Activated CD8-positive, alpha-beta memory T cell treated with anti-CD3 and anti-CD28 coated beads, Interleukin-2, amount 10 ng/mL, durations not matched to agents 7 days and 5 days (primary cell): ENCODE results near the gene C1orf122. TPM values are rescaled to one million over a fixed set of nuclear protein-coding genes. Genes with fewer than 3 reads are reported as not detected.

Experiments used
- ATAC-seq: fragments of 150-1000 bp; cut with Tn5 transposase; one replicate; pipeline ENCODE4 v1.10.0; 2021; ENCODE audit warnings: moderate library complexity
- CTCF ChIA-PET: fragments of 350-600 bp; sonication (Branson Sonifier 250); formaldehyde crosslinking; loops from one replicate; lab custom pipeline; 2021; ENCODE audit warnings: antibody characterized with exemption; lab: Charles Lee
- DNase-seq: peaks from one replicate; pipeline ENCODE4 v3.0.0-alpha.2; 2020
- H3K27ac Mint-ChIP-seq: one replicate; pipeline ENCODE4 v1.8.0; 2021; ENCODE audit warnings: mild to moderate bottlenecking, mixed read lengths
- H3K27me3 Mint-ChIP-seq: one replicate; pipeline ENCODE4 v1.8.0; 2021; ENCODE audit warnings: mixed read lengths
- H3K36me3 Mint-ChIP-seq: one replicate; pipeline ENCODE4 v1.8.0; 2021; ENCODE audit warnings: mild to moderate bottlenecking, mixed read lengths
- H3K4me1 Mint-ChIP-seq: one replicate; pipeline ENCODE4 v1.8.0; 2021; ENCODE audit warnings: mixed read lengths
- H3K4me3 Mint-ChIP-seq: one replicate; pipeline ENCODE4 v1.8.0; 2021; ENCODE audit warnings: mild to moderate bottlenecking, moderate library complexity, mixed read lengths
- H3K9me3 Mint-ChIP-seq: one replicate; pipeline ENCODE4 v1.8.0; 2022; ENCODE audit warnings: low read depth, mixed read lengths
- total RNA-seq, 2 experiments: library from RNA; stranded (reverse); gene quantifications; one replicate each; pipeline ENCODE4 v1.2.3, GENCODE V29; 2021

C1orf122 gene
- total RNA-seq, 2 experiments from 2014 or later = 19.8 to 21.9 TPM

- H3K27me3 Mint-ChIP-seq = peaks cover 26% of the 10 kb centered on the region
- ATAC-seq = no peak
- DNase-seq = no peak
- H3K36me3 Mint-ChIP-seq = no peaks in the 10 kb centered on the region
- no peaks in the 10 kb centered on the region for H3K4me1 Mint-ChIP-seq
- no peaks in the 10 kb centered on the region for H3K9me3 Mint-ChIP-seq
- H3K4me3 Mint-ChIP-seq = no peak overlapping the region
- CTCF ChIA-PET = no interaction called here
- H3K27ac Mint-ChIP-seq = no peak overlapping the region
Measured at GRCh38 chr1:37782491-37782890, 25.1 kb upstream of the C1orf122 start.

GRCh38 chr1:37792943-37793686, 14.5 kb upstream of the C1orf122 start:
- no peak for ATAC-seq
- H3K27ac Mint-ChIP-seq = no peak overlapping the region
- DNase-seq = no peak
- H3K4me1 Mint-ChIP-seq = peaks cover 22% of the 10 kb centered on the region
- CTCF ChIA-PET = interaction anchor here (0.7 kb wide), 1 partner anchor 27 kb away, joined by 3 read pairs; no protein-coding TSS in a partner anchor
- H3K9me3 Mint-ChIP-seq = no peaks in the 10 kb centered on the region
- H3K36me3 Mint-ChIP-seq = no peaks in the 10 kb centered on the region
- peak overlapping the region; percentile 33 for H3K4me3 Mint-ChIP-seq
- peaks cover 43% of the 10 kb centered on the region for H3K27me3 Mint-ChIP-seq

GRCh38 chr1:37793773-37794371, 13.7 kb upstream of the C1orf122 start, which contains the start of gene MANEAL:
Gene MANEAL, plus strand, starts transcription at chr1:37793847. Its CDS starts 336 bp downstream, at chr1:37794183.
- Mint-ChIP-seq H3K27me3 (peaks cover 36% of the 10 kb centered on the region), H3K9me3 (no peaks in the 10 kb centered on the region), H3K36me3 (no peaks in the 10 kb centered on the region), H3K4me3 (peak within 1 kb of the TSS; percentile 55), H3K27ac (no peak within 1 kb of the TSS), H3K4me1 (peaks cover 22% of the 10 kb centered on the region)
- ATAC-seq = peak; percentile 80
- DNase-seq = peak; percentile 46
- CTCF ChIA-PET = interaction anchor here (0.7 kb wide), 1 partner anchor 28 kb away, joined by 3 read pairs; no protein-coding TSS in a partner anchor

GRCh38 chr1:37794372-37795339, 12.9 kb upstream of the C1orf122 start:
- ATAC-seq (no peak), DNase-seq (no peak)
- Mint-ChIP-seq H3K9me3 (no peaks in the 10 kb centered on the region), H3K4me1 (peaks cover 22% of the 10 kb centered on the region), H3K27me3 (peaks cover 35% of the 10 kb centered on the region), H3K36me3 (peaks cover 3% of the 10 kb centered on the region), H3K4me3 (peak overlapping the region; percentile 55), H3K27ac (no peak overlapping the region)
- CTCF ChIA-PET = no interaction called here

GRCh38 chr1:37795340-37796125, 12.1 kb upstream of the C1orf122 start:
- CTCF ChIA-PET = no interaction called here
- H3K9me3 Mint-ChIP-seq = no peaks in the 10 kb centered on the region
- peaks cover 22% of the 10 kb centered on the region for H3K4me1 Mint-ChIP-seq
- H3K36me3 Mint-ChIP-seq = peaks cover 7% of the 10 kb centered on the region
- peak; percentile 57 for DNase-seq
- peaks cover 30% of the 10 kb centered on the region for H3K27me3 Mint-ChIP-seq
- ATAC-seq = no peak
- H3K4me3 Mint-ChIP-seq = peak overlapping the region; percentile 39
- no peak overlapping the region for H3K27ac Mint-ChIP-seq

GRCh38 chr1:37797750-37798345, 9.7 kb upstream of the C1orf122 start:
- CTCF ChIA-PET = no interaction called here

GRCh38 chr1:37802439-37802838, 5.2 kb upstream of the C1orf122 start:
- Mint-ChIP-seq H3K4me3 (no peak overlapping the region), H3K27ac (no peak overlapping the region), H3K4me1 (peaks cover 13% of the 10 kb centered on the region), H3K27me3 (no peaks in the 10 kb centered on the region), H3K9me3 (no peaks in the 10 kb centered on the region), H3K36me3 (peaks cover 53% of the 10 kb centered on the region)
- no peak for ATAC-seq
- CTCF ChIA-PET = no interaction called here
- no peak for DNase-seq

More at GRCh38 chr1:37797750-37798345, 9.7 kb upstream of the C1orf122 start:
- ATAC-seq = no peak
- Mint-ChIP-seq H3K9me3 (no peaks in the 10 kb centered on the region), H3K27ac (no peak overlapping the region), H3K4me1 (peaks cover 22% of the 10 kb centered on the region), H3K36me3 (peaks cover 19% of the 10 kb centered on the region), H3K4me3 (no peak overlapping the region), H3K27me3 (peaks cover 12% of the 10 kb centered on the region)
- no peak for DNase-seq

- DNase-seq = no peak
- no peaks in the 10 kb centered on the region for H3K9me3 Mint-ChIP-seq
- H3K4me1 Mint-ChIP-seq = peaks cover 27% of the 10 kb centered on the region
- CTCF ChIA-PET = interaction anchor here (0.9 to 4.2 kb wide), 2 partner anchors 52 to 117 kb away, joined by 5 to 38 read pairs; partner anchors contain the start of gene MTF1
- no peak for ATAC-seq
- peaks cover 40% of the 10 kb centered on the region for H3K36me3 Mint-ChIP-seq
- H3K4me3 Mint-ChIP-seq = peak overlapping the region; percentile 87
- no peaks in the 10 kb centered on the region for H3K27me3 Mint-ChIP-seq
- peak overlapping the region; percentile 80 for H3K27ac Mint-ChIP-seq
Measured at GRCh38 chr1:37807220-37807554, 403 bp upstream of the C1orf122 start.

- ATAC-seq (peak; percentile 65), DNase-seq (no peak)
- Mint-ChIP-seq H3K4me1 (peaks cover 27% of the 10 kb centered on the region), H3K4me3 (peak overlapping the region; percentile 87), H3K36me3 (peaks cover 30% of the 10 kb centered on the region), H3K27ac (peak overlapping the region; percentile 88), H3K27me3 (no peaks in the 10 kb centered on the region), H3K9me3 (no peaks in the 10 kb centered on the region)
- CTCF ChIA-PET = interaction anchor here (0.9 to 4.2 kb wide), 10 partner anchors 9 to 205 kb away, joined by 3 to 38 read pairs (median 3); partner anchors contain the start of gene MTF1
Measured at GRCh38 chr1:37808369-37809319, 1.1 kb downstream of the C1orf122 start.

GRCh38 chr1:37809942-37810341, 2.4 kb downstream of the C1orf122 start:
- Mint-ChIP-seq H3K27me3 (no peaks in the 10 kb centered on the region), H3K9me3 (no peaks in the 10 kb centered on the region), H3K4me1 (peaks cover 27% of the 10 kb centered on the region), H3K4me3 (no peak overlapping the region), H3K36me3 (peaks cover 20% of the 10 kb centered on the region), H3K27ac (peak overlapping the region; percentile 11)
- DNase-seq (no peak), ATAC-seq (no peak)
- CTCF ChIA-PET = interaction anchor here (0.5 kb wide), 1 partner anchor 51 kb away, joined by 3 read pairs; no protein-coding TSS in a partner anchor

GRCh38 chr1:37811027-37811655, 3.6 kb downstream of the C1orf122 start:
- DNase-seq (peak; percentile 75), ATAC-seq (no peak)
- peaks cover 23% of the 10 kb centered on the region for H3K4me1 Mint-ChIP-seq
- no peak overlapping the region for H3K4me3 Mint-ChIP-seq
- no peaks in the 10 kb centered on the region for H3K9me3 Mint-ChIP-seq
- H3K27ac Mint-ChIP-seq = peak overlapping the region; percentile 46
- peaks cover 12% of the 10 kb centered on the region for H3K36me3 Mint-ChIP-seq
- CTCF ChIA-PET = interaction anchor here (1.0 to 2.1 kb wide), 2 partner anchors 49 to 179 kb away, joined by 3 to 12 read pairs; partner anchors contain the start of gene MTF1
- H3K27me3 Mint-ChIP-seq = no peaks in the 10 kb centered on the region
